GM18508 (cell line): Measurements from ENCODE around the gene LYL1.

Experiments
- ATAC-seq: cut with Tn5 transposase; IDR thresholded peaks from one replicate; pipeline ENCODE4 v1.9.1; 2021; ENCODE audit warnings: moderate number of reproducible peaks; ENCODE audit not compliant: insufficient read depth, unreplicated experiment

The LYL1 gene

GRCh38 chr19:13060964-13061927 is 41.4 kb downstream of the LYL1 start:
- no peak for ATAC-seq

DNA sequence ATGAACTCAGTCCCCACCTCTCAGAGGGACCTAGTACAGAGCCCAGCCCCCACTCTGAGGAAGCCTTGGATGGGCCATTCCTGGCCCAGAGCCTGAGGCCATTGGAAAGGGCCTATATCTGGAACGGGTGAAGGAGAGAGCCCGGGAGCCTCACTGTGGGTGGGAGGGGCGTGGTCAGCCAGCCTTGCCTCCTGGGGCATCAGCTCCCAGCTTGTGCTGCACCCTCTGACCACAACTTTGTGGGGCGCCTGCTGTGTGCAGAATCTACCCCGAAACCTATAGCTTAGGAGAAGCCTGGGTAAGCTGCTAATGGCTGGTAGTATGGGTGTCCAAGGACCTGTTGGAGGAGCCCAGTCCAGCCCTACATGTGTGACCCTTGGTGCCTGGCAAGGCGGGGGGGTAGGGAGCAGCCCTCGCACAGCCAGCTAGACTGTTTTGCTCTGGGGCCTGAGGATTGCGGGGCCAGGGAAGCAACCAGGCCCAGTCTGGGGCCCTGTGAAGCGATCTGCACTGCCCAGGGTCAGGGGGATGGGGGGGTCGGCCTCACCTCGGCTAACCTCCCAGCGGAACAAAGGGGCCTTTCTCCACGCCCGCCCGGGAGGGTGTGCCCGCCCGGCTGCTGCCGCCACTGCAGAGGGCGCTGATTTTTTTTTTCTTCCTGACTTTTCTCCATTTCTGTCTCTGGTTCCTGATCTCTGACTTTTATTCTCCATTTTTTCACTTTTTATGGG is 42.3 kb downstream of the LYL1 start:
- ATAC-seq: no peak

- ATAC-seq: no peak
These were observed 43.6 kb downstream of the LYL1 start for GRCh38 chr19:13058951-13059660.

- no peak for ATAC-seq
These were observed 44.9 kb downstream of the LYL1 start for GRCh38 chr19:13057744-13058143.

DNA sequence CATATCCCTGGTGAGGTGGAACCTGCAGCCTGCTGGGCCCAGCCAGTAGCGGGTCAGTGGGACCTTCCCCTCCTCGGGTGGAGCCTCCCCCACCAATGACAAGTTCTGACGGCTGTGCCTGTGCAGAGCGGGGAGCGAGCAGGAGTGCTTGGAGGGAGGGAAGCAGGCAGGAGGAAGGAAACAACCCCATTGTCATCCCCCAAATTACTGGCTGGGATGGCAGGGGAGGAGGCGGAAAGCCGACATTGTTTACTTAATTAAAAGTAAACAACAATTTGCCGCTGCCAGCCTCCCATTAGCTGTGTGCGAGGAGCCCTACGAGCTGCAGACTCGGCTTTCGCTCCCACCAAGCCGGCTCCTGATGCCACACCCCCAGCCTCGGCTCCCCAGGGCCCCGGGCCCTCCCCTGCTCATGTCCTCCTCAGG is 45.5 kb downstream of the LYL1 start:
- ATAC-seq: no peak

DNA sequence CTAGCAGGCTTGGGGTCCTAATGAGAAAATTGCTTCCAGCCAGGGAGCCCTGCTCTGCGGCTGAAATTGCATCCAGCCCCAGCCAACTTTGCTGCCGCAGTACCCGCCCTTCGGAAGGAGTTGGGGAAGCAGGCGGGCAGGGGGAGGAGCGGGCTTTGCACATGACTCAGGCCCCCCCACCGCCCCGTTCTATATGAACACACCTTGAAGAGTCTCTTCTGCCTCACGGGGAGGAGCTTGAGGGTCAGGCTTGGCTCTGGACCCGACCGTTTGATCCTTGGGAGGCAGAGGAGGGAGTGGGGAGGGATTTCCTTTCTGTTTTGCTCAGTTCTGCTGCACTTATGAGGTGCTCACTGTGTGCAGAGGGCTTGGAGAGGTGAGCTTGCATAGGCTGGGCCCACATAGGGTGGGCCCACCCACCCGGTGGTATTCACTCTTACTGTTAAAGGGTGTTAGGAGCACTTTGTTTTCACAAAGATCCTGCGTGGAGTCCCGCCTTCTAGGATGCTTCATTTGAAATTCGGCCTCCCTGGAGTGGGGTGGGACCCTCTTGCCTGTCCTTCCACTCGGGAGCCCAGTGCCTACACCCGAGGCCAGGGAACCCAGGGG is 46.5 kb downstream of the LYL1 start:
- no peak for ATAC-seq

DNA sequence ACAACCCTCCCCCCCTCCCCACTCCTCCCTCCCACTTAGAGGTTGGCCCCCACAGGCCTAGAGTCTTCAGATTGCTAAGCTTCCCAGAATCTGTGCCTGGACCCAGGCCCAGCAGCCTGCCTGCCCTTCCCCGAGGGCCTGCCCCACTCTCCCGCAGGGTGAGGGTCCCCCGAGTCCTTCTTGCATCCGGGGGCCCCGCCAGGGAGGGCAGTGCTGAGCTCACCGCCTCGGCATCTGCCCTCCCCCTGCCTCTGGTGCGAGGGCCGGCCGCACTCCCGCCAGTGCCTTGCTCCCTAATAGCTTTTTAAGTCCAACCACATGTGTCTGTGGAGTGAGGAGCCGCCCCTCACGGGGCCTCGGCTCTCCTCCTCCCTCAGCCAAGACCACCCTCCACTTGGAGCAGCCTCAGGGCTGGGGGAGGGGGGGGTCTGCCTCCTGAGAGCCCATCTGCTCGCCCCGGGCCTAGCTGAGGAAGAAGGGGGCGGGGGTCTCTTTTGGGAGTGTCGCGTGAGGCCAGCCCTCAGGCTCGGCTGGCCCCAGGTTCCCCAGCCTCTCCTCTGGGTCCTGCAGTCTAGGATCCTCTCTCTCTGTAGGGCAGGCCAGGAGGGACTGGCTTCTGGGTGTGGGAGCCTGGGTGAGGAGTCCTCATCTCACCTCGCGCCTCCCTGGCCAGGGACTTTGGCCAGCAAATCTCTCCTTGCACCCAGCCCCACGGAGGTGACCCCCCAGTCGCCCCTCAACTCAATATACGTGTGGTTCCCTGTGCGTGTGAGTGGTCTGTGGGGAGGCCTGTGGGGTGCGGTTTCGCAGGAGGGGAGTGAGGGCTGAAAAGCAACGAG is 47.2 kb downstream of the LYL1 start:
- no peak for ATAC-seq

GRCh38 chr19:13054626-13055212 is 47.9 kb downstream of the LYL1 start:
- ATAC-seq: no peak

GRCh38 chr19:13053761-13054625 is 48.7 kb downstream of the LYL1 start:
- no peak for ATAC-seq

DNA sequence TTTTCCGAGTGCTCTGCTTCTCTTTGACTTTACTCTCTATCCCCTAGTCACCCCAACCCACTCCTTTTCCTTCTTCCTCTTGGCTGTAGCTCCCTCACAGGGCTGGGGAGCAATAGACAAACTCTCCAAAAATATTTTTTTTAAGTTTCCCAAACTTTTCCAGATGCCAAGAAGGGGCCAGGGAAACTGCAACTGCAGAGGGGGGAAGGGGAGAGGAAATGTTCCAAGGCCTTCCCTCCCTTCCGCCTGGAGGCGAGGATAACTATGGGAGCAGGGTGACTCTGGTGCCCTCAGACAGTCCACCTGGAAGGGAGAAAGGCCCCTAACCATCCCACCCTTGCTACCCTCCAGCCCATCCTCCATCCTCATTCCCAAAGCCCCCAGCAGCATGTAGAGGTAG is 49.4 kb downstream of the LYL1 start:
- no peak for ATAC-seq

GRCh38 chr19:13052447-13053175 is 50.0 kb downstream of the LYL1 start:
- no peak for ATAC-seq

- no peak for ATAC-seq
These were observed 51.0 kb downstream of the LYL1 start for GRCh38 chr19:13051557-13052165.

GRCh38 chr19:13050274-13050673 is 52.4 kb downstream of the LYL1 start:
- no peak for ATAC-seq
